MCF 10A (cell line): Measurements from ENCODE around the gene CCDC74B. TPM values are rescaled to one million over a fixed set of nuclear protein-coding genes. Genes with fewer than 3 reads are reported as not detected.
"Not testable (repeated sequence)": the region's sequence is repeated elsewhere in the genome, so short reads cannot be mapped to it uniquely, and the experiment has no call there.

Source experiments
- BruUV-seq: library from RNA; stranded (reverse); fragments of 400-500 nt; replicated peaks from 2 replicates; lab custom pipeline; 2021; lab: Mats Ljungman, UMichigan
- CTCF ChIA-PET: fragments of 300-600 bp; sonication (Branson Sonifier 250); formaldehyde crosslinking; extraction: SDS; loops from one replicate; lab custom pipeline; 2021; ENCODE audit warnings: antibody characterized with exemption, inconsistent platforms; lab: Yijun Ruan, JAX
- POLR2A ChIA-PET: fragments of 300-600, 350-650 bp; sonication (Branson Sonifier 250); formaldehyde crosslinking; extraction: SDS; loops from one replicate; lab custom pipeline; 2020; ENCODE audit warnings: antibody characterized with exemption, inconsistent platforms; lab: Yijun Ruan, JAX
- DNase-seq: peaks from one replicate; pipeline ENCODE4 v3.0.0-alpha.2; 2018; ENCODE audit not compliant: unreplicated experiment
- H3K27ac Mint-ChIP-seq: one replicate; pipeline ENCODE4 v1.8.0; 2022; ENCODE audit warnings: mild to moderate bottlenecking, low read depth, mixed read lengths; ENCODE audit not compliant: unreplicated experiment
- H3K27me3 Mint-ChIP-seq: one replicate; pipeline ENCODE4 v1.8.0; 2022; ENCODE audit warnings: mixed read lengths; ENCODE audit not compliant: insufficient read depth, unreplicated experiment
- H3K36me3 Mint-ChIP-seq: one replicate; pipeline ENCODE4 v1.8.0; 2022; ENCODE audit warnings: mild to moderate bottlenecking, moderate library complexity, mixed read lengths; ENCODE audit not compliant: insufficient read depth, unreplicated experiment
- H3K4me1 Mint-ChIP-seq: one replicate; pipeline ENCODE4 v1.8.0; 2022; ENCODE audit warnings: mixed read lengths; ENCODE audit not compliant: insufficient read depth, unreplicated experiment
- H3K4me3 Mint-ChIP-seq: one replicate; pipeline ENCODE4 v1.8.0; 2022; ENCODE audit warnings: mild to moderate bottlenecking, moderate library complexity, mixed read lengths; ENCODE audit not compliant: unreplicated experiment
- H3K9me3 Mint-ChIP-seq: one replicate; pipeline ENCODE4 v1.8.0; 2022; ENCODE audit warnings: mixed read lengths; ENCODE audit not compliant: unreplicated experiment
- CTCF ChIP-seq: fragments of 200-600 bp; IDR thresholded peaks from one replicate; pipeline ENCODE4 v1.8.0; 2022; ENCODE audit warnings: antibody characterized with exemption, mild to moderate bottlenecking; ENCODE audit not compliant: unreplicated experiment
- intact Hi-C: fragments of 100-400 bp; cut with micrococcal nuclease; formaldehyde crosslinking; loops from 2 replicates; pipeline ENCODE4 v1.14.1; 2022
- total RNA-seq: library from RNA; stranded (reverse); gene quantifications from 2 replicates; pipeline ENCODE4 v1.2.3, GENCODE V29; 2022

Gene CCDC74B
- total RNA-seq, 1 experiment from 2014 or later: not detected

DNA sequence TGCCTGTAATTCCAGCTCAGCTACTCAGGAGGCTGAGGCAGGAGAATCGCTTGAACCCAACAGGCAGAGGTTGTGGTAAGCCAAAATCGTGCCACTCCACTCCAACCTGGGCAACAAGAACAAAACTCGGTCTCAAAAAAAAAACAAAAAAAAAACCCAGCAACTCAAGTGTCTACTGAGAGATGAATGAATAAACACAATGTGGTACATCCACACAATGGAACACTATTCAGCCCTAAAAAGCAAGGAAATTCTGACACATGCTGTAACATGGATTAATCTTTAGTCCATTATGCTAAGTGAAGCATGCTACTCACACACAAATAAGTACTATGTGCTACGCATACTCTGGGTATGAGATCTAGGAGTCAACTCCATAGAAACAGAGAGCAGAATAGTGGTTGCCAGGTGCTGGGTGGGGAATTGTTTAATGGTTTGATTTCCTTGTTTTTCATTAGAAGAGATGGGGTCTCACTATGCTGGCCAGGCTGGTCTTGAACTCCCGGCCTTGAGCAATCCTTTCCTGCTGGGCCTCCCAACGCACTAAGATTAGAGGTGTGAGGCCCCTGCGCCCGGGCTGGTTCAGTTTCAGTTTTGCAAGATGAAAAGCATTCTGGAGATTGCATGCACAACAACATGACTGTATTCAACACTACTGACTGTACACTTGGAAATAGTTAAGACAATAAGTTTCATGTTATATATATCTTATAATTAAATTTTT lies 20.5 kb upstream of the CCDC74B start:
- Mint-ChIP-seq H3K36me3 (peaks cover 65% of the 10 kb centered on the region), H3K4me1 (no peaks in the 10 kb centered on the region), H3K27ac (no peak overlapping the region), H3K27me3 (no peaks in the 10 kb centered on the region), H3K9me3 (no peaks in the 10 kb centered on the region), H3K4me3 (no peak overlapping the region)
- ChIA-PET POLR2A (no interaction called here), CTCF (no interaction called here)
- no peak for TF ChIP-seq CTCF
- BruUV-seq: no TSS peak
- DNase-seq: no peak
- intact Hi-C loops: no loop called here

- peaks cover 50% of the 10 kb centered on the region for H3K36me3 Mint-ChIP-seq
- ChIA-PET POLR2A (no interaction called here), CTCF (no interaction called here)
- no peaks in the 10 kb centered on the region for H3K27me3 Mint-ChIP-seq
- no peak overlapping the region for H3K27ac Mint-ChIP-seq
- TF ChIP-seq CTCF: no peak
- intact Hi-C loops: no loop called here
- H3K9me3 Mint-ChIP-seq: no peaks in the 10 kb centered on the region
- BruUV-seq: no TSS peak
- H3K4me3 Mint-ChIP-seq: no peak overlapping the region
- no peaks in the 10 kb centered on the region for H3K4me1 Mint-ChIP-seq
- no peak for DNase-seq
Measured at GRCh38 chr2:130162968-130163367, 18.1 kb upstream of the CCDC74B start.

GRCh38 chr2:130162486-130162885 lies 17.6 kb upstream of the CCDC74B start:
- H3K4me3 Mint-ChIP-seq, intact Hi-C loops, H3K4me1 Mint-ChIP-seq, DNase-seq, H3K9me3 Mint-ChIP-seq, POLR2A ChIA-PET, CTCF ChIA-PET, H3K27me3 Mint-ChIP-seq, H3K27ac Mint-ChIP-seq, BruUV-seq: not testable (repeated sequence)
- peaks cover 46% of the 10 kb centered on the region for H3K36me3 Mint-ChIP-seq

DNA sequence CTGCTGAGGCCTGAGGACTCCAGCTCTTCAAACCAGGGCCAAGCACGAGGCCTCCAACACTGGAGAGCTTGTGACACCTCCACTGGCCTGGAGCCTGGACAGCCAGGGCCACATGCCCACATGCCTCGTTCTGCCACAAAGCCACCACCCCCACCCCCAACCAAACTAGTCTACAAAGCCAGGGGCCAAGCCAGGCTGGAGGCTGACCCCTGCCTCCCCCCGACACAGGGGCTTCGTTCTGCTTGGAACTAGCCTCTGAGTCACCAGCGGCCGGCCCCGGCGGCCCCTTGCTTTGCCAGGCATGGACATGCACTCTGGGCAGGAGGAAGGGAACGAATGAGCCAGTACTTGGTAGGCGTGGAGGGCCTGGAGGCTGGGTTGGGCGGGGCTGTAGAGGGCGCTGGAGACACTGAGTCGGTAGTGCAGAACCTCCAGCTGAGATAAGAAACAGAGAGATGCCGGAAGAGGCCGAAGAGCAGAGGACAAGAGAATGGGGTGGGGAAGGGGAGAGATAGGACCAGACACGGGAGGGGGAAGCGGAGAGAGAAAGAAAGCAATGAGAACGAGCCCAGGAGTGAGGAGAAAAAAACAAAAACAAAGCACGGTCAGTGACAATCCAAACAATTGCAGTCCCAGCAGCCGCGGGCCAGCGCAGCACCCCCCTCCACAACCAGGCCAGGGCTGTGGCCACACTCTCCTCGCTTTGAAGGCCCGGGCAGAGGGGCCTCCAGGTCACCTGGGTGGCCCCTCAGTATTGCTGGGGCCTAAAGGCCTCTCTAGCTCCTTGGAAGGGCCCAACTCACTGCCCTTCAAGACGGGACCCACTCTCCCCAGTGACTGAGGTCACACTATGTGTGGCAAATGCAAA lies 16.2 kb upstream of the CCDC74B start:
- CTCF ChIA-PET, DNase-seq: not testable (repeated sequence)

GRCh38 chr2:130160131-130160530 lies 15.2 kb upstream of the CCDC74B start:
- no peak overlapping the region for H3K4me3 Mint-ChIP-seq
- intact Hi-C loops: no loop called here
- ChIA-PET POLR2A (no interaction called here), CTCF (no interaction called here)
- H3K4me1 Mint-ChIP-seq: no peaks in the 10 kb centered on the region
- no peak for TF ChIP-seq CTCF
- no TSS peak for BruUV-seq
- DNase-seq: no peak
- no peak overlapping the region for H3K27ac Mint-ChIP-seq
- H3K9me3 Mint-ChIP-seq: no peaks in the 10 kb centered on the region
- H3K27me3 Mint-ChIP-seq: no peaks in the 10 kb centered on the region
- peaks cover 40% of the 10 kb centered on the region for H3K36me3 Mint-ChIP-seq

More for the DNA sequence above, 16.2 kb upstream of the CCDC74B start:
- peaks cover 34% of the 10 kb centered on the region for H3K36me3 Mint-ChIP-seq
- H3K4me1 Mint-ChIP-seq, intact Hi-C loops, H3K4me3 Mint-ChIP-seq, H3K27me3 Mint-ChIP-seq, POLR2A ChIA-PET, H3K27ac Mint-ChIP-seq, H3K9me3 Mint-ChIP-seq, BruUV-seq: not testable (repeated sequence)

DNA sequence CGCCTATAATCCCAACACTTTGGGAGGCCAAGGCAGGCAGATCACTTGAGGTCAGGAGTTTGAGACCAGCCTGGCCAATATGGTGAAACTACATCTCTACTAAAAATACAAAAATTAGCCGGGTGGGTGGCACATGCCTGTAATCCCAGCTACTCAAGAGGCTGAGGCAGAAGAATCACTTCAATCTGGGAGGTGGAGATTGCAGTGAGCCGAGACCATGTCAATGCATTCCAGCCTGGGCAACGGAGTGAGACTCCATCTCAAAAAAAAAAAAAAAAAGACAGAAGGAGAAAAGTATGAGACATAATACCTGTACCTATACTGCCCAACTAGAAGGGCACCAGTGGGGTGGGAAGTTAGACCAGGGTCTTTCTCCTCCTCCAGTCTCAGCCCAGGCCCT lies 14.5 kb upstream of the CCDC74B start:
- intact Hi-C loops, H3K9me3 Mint-ChIP-seq: not testable (repeated sequence)

More for the DNA sequence above, 14.5 kb upstream of the CCDC74B start:
- H3K4me3 Mint-ChIP-seq, BruUV-seq, H3K27ac Mint-ChIP-seq, POLR2A ChIA-PET, H3K27me3 Mint-ChIP-seq, CTCF ChIA-PET, H3K4me1 Mint-ChIP-seq, DNase-seq: not testable (repeated sequence)
- H3K36me3 Mint-ChIP-seq: peaks cover 35% of the 10 kb centered on the region
